CD4-positive, alpha-beta T cell treated with Interleukin-15 for 1 hour (primary cell): ENCODE results near the gene CDH2.

Experiments used
- DNase-seq: peaks from one replicate; pipeline ENCODE4 v3.0.0-alpha.2; 2020

CDH2 gene

GRCh38 chr18:28167835-28168349, 9.0 kb downstream of the CDH2 start:
- no peak for DNase-seq

- DNase-seq: no peak
Measured at GRCh38 chr18:28164771-28165483, 12.0 kb downstream of the CDH2 start.

GRCh38 chr18:28163201-28163775, 13.6 kb downstream of the CDH2 start:
- DNase-seq: no peak

GRCh38 chr18:28161608-28162599, 15.0 kb downstream of the CDH2 start:
- DNase-seq: no peak

GRCh38 chr18:28159055-28159454, 17.9 kb downstream of the CDH2 start:
- no peak for DNase-seq

- DNase-seq: no peak
Measured at GRCh38 chr18:28158083-28158581, 18.8 kb downstream of the CDH2 start.

GRCh38 chr18:28153485-28154065, 23.4 kb downstream of the CDH2 start:
- no peak for DNase-seq

- no peak for DNase-seq
Measured at GRCh38 chr18:28152754-28153153, 24.2 kb downstream of the CDH2 start.

GRCh38 chr18:28152354-28152753, 24.6 kb downstream of the CDH2 start:
- no peak for DNase-seq

GRCh38 chr18:28151434-28151833, 25.5 kb downstream of the CDH2 start:
- no peak for DNase-seq

- no peak for DNase-seq
Measured at GRCh38 chr18:28150925-28151324, 26.0 kb downstream of the CDH2 start.

- no peak for DNase-seq
Measured at GRCh38 chr18:28149810-28150420, 27.0 kb downstream of the CDH2 start.

GRCh38 chr18:28147674-28148171, 29.2 kb downstream of the CDH2 start:
- DNase-seq: no peak

- no peak for DNase-seq
Measured at GRCh38 chr18:28143725-28144124, 33.2 kb downstream of the CDH2 start.

- no peak for DNase-seq
Measured at GRCh38 chr18:28138816-28139215, 38.1 kb downstream of the CDH2 start.

GRCh38 chr18:28136071-28136470, 40.9 kb downstream of the CDH2 start:
- no peak for DNase-seq

- no peak for DNase-seq
Measured at GRCh38 chr18:28134774-28135173, 42.2 kb downstream of the CDH2 start.

GRCh38 chr18:28132084-28132483, 44.8 kb downstream of the CDH2 start:
- no peak for DNase-seq

- no peak for DNase-seq
Measured at GRCh38 chr18:28128659-28128980, 48.3 kb downstream of the CDH2 start.

- no peak for DNase-seq
Measured at GRCh38 chr18:28127763-28128658, 48.9 kb downstream of the CDH2 start.

- no peak for DNase-seq
Measured at GRCh38 chr18:28127228-28127627, 49.7 kb downstream of the CDH2 start.
